ENCODE data around the gene ASAP3.
"Not testable (repeated sequence)": the region's sequence is repeated elsewhere in the genome, so short reads cannot be mapped to it uniquely, and the experiment has no call there.

The ASAP3 gene

GRCh38 chr1:23394181-23394580 lies 89.8 kb downstream of the ASAP3 start:
- no peak for DNase-seq

- peak; percentile 36 to 63 for DNase-seq
Observed at GRCh38 chr1:23393706-23394105, 90.3 kb downstream of the ASAP3 start.

GRCh38 chr1:23392125-23392855 lies 91.7 kb downstream of the ASAP3 start:
- DNase-seq: no peak

- DNase-seq: no peak
Observed at GRCh38 chr1:23389837-23390321, 94.1 kb downstream of the ASAP3 start.

GRCh38 chr1:23387494-23387893 lies 96.5 kb downstream of the ASAP3 start:
- no peak for DNase-seq

GRCh38 chr1:23385119-23385621 lies 98.8 kb downstream of the ASAP3 start:
- DNase-seq: no peak

GRCh38 chr1:23384312-23385058 lies 99.5 kb downstream of the ASAP3 start:
- DNase-seq: no peak

- no peak for DNase-seq
Observed at GRCh38 chr1:23383577-23384311, 100.2 kb downstream of the ASAP3 start.

- DNase-seq: no peak
Observed at GRCh38 chr1:23381233-23381885, 102.6 kb downstream of the ASAP3 start.

GRCh38 chr1:23380719-23381118 lies 103.3 kb downstream of the ASAP3 start:
- DNase-seq: no peak

- DNase-seq: not testable (repeated sequence)
Observed at GRCh38 chr1:23380236-23380635, 103.7 kb downstream of the ASAP3 start.

Measured in SHP77 (cell line).